GM18517 (cell line): ENCODE data around the gene CAMK1.
A peak's percentile ranks its signal among the peaks of the same experiment; 100 is the strongest.

ENCODE experiments used
- ATAC-seq: cut with Tn5 transposase; IDR thresholded peaks from one replicate; pipeline ENCODE4 v1.9.1; 2021; ENCODE audit warnings: mild to moderate bottlenecking, moderate library complexity; ENCODE audit not compliant: unreplicated experiment

The CAMK1 gene

DNA sequence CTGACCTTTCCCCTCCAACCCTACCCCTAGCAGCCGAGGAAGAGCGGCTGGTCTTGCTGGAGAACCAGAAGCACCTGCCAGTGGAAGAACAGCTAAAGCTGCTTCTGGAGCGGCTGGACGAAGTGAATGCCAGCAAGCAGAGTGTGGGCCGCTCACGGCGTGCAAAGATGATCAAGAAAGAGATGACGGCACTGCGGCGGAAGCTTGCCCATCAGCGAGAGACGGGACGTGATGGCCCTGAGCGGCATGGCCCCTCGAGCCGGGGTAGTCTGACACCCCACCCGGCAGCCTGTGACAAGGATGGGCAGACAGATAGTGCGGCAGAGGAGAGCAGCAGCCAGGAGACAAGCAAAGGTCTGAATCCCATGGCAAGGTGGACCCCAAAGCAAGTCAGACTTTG lies 26.2 kb downstream of the CAMK1 start:
- ATAC-seq = no peak

GRCh38 chr3:9742560-9742959 lies 27.2 kb downstream of the CAMK1 start:
- no peak for ATAC-seq

GRCh38 chr3:9739181-9739580 lies 30.6 kb downstream of the CAMK1 start:
- no peak for ATAC-seq

DNA sequence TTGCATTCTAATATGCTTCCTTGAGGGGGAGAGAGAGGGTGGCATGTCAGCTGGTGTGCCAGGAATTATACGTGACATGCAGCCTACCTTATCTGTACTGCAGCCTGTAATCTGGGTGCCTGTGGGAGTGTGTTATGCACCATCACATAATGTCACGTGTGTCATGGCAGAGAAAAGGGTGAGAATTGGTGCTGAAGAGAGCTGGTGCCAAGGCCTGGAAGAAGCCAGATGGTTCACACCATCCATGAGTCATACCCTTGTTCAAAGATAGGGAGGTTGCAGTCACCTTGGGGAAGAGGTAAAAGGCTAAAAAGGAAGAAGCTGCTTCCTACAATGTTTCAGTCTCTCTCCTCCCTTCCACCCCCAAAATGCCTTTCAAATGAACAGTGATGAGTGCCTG lies 32.9 kb downstream of the CAMK1 start:
- ATAC-seq = no peak

- ATAC-seq = no peak
Observed at GRCh38 chr3:9732740-9733115, 37.0 kb downstream of the CAMK1 start.

- ATAC-seq = no peak
Observed at GRCh38 chr3:9732080-9732739, 37.5 kb downstream of the CAMK1 start.

DNA sequence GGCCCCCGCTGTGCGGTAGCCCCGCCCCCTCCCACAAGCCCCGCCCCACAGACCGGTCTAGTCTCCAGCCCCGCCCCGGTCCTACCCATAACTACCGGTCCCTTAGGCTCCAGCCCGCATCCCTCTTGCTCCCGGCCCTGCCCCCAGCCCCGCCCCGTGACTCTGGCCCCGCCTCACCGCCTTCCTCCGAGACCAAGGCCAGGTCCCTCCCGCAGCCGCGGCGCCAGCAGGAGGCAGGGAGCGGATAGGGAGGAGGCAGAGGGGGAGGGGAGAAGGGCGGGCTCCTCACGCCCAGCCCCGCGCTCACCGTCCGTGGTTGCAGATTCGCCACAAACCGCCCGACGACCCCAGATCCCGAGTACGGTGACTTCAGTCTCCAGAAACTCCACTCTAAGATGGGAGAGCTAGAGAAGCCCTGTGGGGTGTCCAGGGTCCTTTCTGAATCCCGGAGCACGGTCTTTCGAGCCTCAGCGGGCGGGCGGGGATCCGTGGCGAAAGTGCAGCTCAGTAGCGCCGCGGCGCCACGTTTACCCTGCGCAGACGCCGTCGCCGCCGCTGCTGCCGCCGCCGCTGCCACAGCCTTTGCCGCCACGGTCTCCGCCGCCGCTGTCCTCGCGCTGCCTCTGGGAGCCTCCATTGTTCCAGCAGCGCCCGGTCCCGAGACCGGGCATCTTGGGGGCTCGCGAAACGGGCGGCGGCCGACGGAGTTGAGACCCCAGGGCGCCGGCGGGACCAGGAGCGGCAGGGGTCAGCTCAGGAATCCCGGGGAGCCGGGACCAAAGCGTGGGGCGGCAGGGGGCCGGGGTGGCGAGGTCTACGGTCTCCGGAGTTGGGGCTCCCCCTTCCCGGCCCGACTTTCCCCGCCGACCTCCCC lies 38.3 kb downstream of the CAMK1 start, which contains the start of gene BRPF1:
TSS of gene BRPF1 (plus strand) at position 530 of the 874 bp plus-strand sequence. CDS start 2,406 bp downstream, outside the sequence.
- peak; percentile 68 for ATAC-seq

GRCh38 chr3:9730657-9731205 lies 39.0 kb downstream of the CAMK1 start:
- ATAC-seq = peak; percentile 45

DNA sequence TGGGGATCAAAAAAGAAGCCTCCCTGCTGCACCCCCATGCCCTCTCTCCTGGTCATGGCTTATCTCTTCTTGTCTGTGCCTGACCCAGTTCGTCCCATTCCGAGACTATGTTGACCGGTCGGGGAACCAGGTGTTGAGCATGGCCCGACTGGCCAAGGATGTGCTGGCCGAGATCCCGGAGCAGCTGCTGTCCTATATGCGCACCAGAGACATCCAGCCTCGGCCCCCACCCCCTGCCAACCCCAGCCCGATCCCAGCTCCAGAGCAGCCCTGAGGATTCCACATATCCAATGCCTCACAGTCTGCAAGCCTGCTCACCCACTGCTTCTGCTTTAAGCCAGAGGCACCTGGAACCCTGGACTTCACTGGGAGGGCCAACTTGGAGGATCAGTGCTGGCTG lies 40.3 kb downstream of the CAMK1 start:
- ATAC-seq = no peak

- ATAC-seq = no peak
Observed at GRCh38 chr3:9727743-9728142, 42.0 kb downstream of the CAMK1 start.

DNA sequence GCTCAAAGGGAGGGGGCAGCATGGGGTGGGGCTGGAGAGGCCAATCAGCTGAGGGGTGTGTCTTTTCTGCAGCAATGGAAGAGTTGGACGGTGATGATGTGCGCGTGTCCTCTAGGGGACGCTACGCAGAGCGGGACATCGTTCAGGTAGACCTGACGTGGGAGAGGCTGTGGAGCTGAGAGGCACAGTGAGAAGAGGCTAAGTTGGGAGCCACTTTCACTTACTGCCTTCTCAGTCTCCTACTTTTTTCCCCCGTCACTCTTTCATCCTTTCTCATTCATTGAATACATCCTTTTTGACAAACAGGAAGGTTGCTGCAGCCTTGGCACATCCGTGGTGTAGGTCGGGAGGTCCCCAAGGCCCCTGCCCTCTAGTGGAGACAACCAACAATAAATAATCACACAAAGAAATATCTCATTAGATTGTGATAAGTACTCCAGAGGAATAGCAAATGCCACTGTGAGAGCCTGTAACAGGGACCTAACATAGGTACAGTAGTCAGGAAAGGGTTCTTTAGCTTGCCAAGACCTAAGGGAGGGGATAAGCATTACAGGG lies 42.6 kb downstream of the CAMK1 start:
- peak; percentile 32 for ATAC-seq

DNA sequence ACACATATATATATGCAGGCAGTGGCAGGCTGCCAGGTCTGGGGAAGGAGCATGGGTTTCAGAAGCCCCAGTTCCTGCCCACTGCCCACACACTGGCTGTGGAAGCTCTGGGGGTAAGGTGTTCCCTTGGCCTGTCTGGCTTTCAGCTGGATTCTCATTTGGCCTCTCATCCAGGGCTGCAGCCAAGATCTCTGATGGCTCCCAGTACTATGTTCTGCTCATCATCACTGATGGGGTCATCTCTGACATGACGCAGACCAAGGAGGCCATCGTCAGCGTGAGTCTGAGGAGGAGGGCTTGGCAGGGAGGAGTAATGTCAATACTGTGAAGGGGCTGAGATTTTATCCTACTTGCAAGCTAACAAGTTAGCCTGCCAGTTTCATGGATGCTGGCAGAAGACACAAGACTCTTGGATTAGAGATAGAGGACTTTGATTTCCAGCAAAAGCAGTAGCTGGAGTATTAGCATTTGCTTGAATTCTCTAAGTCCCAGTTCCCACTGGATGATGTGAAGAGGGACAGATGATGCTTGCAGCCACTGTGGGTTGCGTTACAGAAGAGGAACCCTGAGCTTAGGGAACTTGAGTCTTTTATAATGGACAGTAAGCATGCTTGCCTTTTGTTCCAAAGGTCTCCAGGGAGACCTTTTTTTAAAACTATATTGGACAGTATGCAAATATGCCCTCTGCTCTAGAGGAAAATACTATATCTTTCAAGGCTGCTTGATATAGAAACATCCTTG lies 43.8 kb downstream of the CAMK1 start:
- ATAC-seq = no peak

DNA sequence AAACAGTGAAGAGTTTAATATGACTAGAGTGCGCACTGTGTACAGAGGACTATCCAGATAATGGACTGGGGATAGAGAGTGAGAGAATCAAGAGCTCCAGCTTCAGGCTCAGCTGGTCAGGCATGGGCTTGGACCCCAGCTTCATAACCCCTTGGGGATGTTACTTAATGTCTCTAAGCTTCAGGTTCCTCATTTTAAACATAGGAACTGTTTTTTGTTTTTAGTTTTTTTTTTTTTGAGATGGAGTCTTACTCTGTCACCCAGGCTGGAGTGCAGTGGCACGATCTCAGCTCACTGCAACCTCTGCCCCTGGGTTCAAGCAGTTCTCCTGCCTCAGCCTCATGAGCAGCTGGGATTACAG lies 48.1 kb downstream of the CAMK1 start:
- ATAC-seq = no peak

GRCh38 chr3:9721015-9721699 lies 48.6 kb downstream of the CAMK1 start:
- no peak for ATAC-seq

DNA sequence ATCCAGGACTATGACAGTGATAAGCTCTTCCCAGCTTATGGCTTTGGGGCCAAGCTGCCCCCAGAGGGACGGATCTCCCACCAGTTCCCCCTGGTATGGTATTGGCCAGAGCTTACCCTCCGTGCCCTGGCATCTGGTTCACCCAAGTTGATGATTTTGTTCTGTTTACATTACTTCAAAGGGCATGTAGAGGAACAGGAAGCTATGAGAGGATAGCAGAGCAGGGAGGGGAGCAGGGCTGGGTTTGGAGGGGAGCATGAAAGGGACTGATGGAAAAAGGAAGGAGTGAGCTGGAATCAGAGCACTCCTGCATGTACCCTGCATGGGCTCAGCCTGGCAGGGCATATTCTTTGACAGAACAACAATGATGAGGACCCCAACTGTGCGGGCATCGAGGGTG lies 51.6 kb downstream of the CAMK1 start:
- ATAC-seq = no peak

GRCh38 chr3:9717563-9717962 lies 52.2 kb downstream of the CAMK1 start:
- ATAC-seq = no peak

- ATAC-seq = no peak
Observed at GRCh38 chr3:9716801-9717555, 52.8 kb downstream of the CAMK1 start.

DNA sequence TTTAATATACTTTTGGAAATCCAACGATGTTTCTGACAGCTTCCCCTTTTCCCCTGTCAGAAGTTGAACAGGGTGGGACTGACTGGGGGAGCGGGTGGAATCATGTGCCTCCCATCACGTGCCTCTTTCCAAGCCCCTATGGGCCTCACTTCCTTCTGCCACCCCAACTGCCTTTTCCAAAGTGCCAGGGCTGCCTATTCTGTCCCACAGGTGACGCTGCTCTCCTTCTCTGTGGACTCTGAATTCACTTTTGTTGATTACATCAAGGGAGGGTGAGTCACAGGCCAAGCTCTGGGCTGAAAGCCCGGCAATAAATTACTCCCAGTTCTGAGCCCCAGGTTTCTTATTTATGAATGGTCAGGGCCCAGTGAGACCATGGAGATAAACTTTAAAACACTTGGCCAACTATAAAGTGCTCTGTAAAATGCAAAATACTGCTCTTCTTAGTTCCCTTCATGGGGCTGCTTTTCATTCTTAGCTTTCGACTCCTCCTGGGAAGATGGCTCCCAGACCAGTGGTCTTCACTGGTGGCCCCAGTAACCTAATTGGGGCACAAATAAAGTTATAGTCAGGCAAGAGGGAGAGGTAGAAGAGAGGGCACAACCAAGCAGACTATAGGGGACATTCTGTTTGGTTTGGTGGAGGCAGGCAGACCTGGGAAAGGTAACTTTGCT lies 53.8 kb downstream of the CAMK1 start:
- no peak for ATAC-seq

DNA sequence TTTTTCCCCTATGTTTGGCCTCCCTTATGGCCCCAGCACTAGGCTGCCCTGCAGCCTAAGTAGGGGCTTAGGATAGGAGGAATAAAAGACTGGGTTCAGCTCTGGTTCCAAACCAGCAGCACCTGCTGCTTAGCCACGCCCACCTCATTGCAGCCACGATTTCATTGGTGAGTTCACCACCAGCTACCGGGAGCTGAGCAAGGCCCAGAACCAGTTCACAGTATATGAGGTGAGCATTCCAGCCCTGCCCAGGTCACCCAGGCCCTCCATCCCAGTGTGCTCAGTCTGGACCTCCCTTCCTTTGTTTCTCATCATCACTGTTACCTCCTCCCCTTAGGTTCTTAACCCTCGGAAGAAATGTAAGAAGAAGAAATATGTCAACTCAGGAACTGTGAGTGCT lies 54.6 kb downstream of the CAMK1 start:
- ATAC-seq = no peak
